PC-3 (cell line): Measurements from ENCODE around the gene MORN1.

Source experiments
- CTCF ChIP-seq: fragments of 300-600 bp; sonication (generic); conservative IDR thresholded peaks from 2 replicates; pipeline ENCODE4 v1.5.1; 2017; ENCODE audit warnings: antibody characterized with exemption, low read depth, mild to moderate bottlenecking, low read length
- EZH2 ChIP-seq: fragments of 300-600 bp; sonication (generic); IDR thresholded peaks from one replicate; pipeline ENCODE4 v1.6.1; 2017; ENCODE audit warnings: antibody characterized with exemption, mild to moderate bottlenecking, low read length; ENCODE audit not compliant: unreplicated experiment
- EZH2phosphoT487 ChIP-seq: fragments of 300-600 bp; sonication (generic); IDR thresholded peaks from 2 replicates; pipeline ENCODE4 v1.6.1; 2018; ENCODE audit warnings: mild to moderate bottlenecking, antibody characterized with exemption, low read length, borderline replicate concordance

- TF ChIP-seq CTCF (no peak), EZH2 (no peak), EZH2phosphoT487 (no peak)
Observed at GRCh38 chr1:2316451-2316961, 74.8 kb downstream of the MORN1 start.
